Muscle of leg (tissue), 16 donors: ENCODE data around the gene TLE7. TPM values are rescaled to one million over a fixed set of nuclear protein-coding genes. Genes with fewer than 3 reads are reported as not detected.
A peak's percentile ranks its signal among the peaks of the same experiment; 100 is the strongest.

ENCODE experiments used
- DNase-seq: peaks from one replicate; pipeline ENCODE4 v3.0.0; 2013
- H3K27ac ChIP-seq: one replicate; pipeline ENCODE4 v1.5.1; 2013; ENCODE audit warnings: mild to moderate bottlenecking, low read length, control low read depth
- H3K27me3 ChIP-seq: one replicate; pipeline ENCODE4 v1.6.1; 2013; ENCODE audit warnings: low read length; ENCODE audit not compliant: control insufficient read depth, insufficient read depth
- H3K36me3 ChIP-seq: one replicate; pipeline ENCODE4 v1.6.1; 2013; ENCODE audit warnings: low read length; ENCODE audit not compliant: control insufficient read depth, insufficient read depth
- H3K4me1 ChIP-seq: one replicate; pipeline ENCODE4 v1.6.1; 2013; ENCODE audit warnings: low read length; ENCODE audit not compliant: control insufficient read depth, insufficient read depth
- H3K4me3 ChIP-seq: one replicate; pipeline ENCODE4 v1.5.1; 2013; ENCODE audit warnings: low read length, control low read depth
- H3K9me3 ChIP-seq: replicated peaks from 2 replicates; pipeline ENCODE4 v1.6.1; 2013; ENCODE audit warnings: low read depth, low read length; ENCODE audit not compliant: control insufficient read depth
- WGBS: methylation state at CpG from one replicate; pipeline ENCODE4 v1.1.5; 2013; ENCODE audit warnings: missing lambda C conversion rate; ENCODE audit not compliant: insufficient coverage; 5-methylcytosine and 5-hydroxymethylcytosine counted together
- long read RNA-seq, 11 donors: transcript quantifications; one replicate each; lab custom pipeline, GENCODE V29; 2026
- polyA plus RNA-seq, 8 donors: library from polyadenylated mRNA; unstranded; fragments of 120-200 nt; gene quantifications; one replicate each; pipeline versions ENCODE4 v1.2.1 to v1.2.3, GENCODE V29; 2013; ENCODE audit warnings: inconsistent platforms in 1 of 8, low replicate concordance in 1 of 8; ENCODE audit not compliant: insufficient read length in 8 of 8, insufficient read depth in 1 of 8
- total RNA-seq: library from RNA; stranded (reverse); fragments of 120-200 nt; gene quantifications from one replicate; pipeline ENCODE4 v1.2.4, GENCODE V29; 2013

The TLE7 gene
- total RNA-seq (not detected), polyA plus RNA-seq (not detected)
- long read RNA-seq, donor 1: 0 reads
- long read RNA-seq, donor 2: 0 reads
- long read RNA-seq, donor 3: 0 reads
- long read RNA-seq, donor 4: 0 reads
- long read RNA-seq, donor 5: 0 reads
- long read RNA-seq, donor 6: 0 reads
- long read RNA-seq, donor 7: 0 reads
- long read RNA-seq, donor 8: 0 reads
- long read RNA-seq, donor 9: 0 reads
- long read RNA-seq, donor 10: 0 reads
- long read RNA-seq, donor 11: 0 reads

DNA sequence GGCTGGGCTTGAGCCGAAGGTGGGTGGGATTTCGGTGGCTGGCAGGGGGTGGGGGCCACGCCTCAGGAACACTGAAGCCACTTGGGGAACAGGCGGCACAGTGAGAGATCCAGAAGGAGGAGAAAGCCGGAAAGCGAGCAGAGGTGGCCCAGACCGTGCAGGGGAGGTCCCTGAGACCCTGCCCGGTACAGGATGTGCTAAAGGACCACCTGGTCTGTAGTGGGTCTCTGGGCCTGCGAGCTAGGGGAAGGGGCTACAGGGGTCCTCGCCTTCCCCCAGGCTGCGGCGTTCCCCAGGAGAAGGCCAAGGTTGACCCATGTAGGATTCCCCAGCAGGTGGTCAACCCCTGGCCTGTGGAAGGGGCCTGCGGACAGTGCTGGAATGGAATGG is at the start of gene TLE7:
TSS of gene TLE7 (minus strand) at position 4 of the 390 bp plus-strand sequence. CDS start 8,730 bp downstream, outside the sequence.
- H3K4me3 ChIP-seq: no peak within 1 kb of the TSS
- no peak within 1 kb of the TSS for H3K27ac ChIP-seq
- WGBS: 85% methylated on average over 13 of the region's 13 CpGs

DNA sequence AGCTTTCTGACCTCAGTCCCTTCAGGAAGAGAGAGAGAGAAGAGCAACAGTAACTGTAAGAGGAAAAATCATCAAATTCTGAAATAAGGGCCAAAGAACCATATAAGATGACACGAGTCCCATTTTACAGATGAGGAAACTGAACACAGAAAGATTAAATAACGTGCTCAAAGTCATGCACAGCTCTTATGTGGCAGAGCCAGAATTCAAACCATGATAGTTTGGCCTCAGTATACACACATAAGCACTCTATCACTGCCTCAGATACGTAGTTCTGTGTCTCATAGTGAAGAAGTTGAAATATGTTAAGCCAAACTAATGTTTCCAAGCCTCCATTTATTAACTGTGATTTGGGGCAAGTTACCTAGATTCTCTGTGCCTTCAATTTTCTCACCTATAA is 49.2 kb upstream of the TLE7 start:
- DNase-seq: no peak
- Histone ChIP-seq H3K9me3 (no peaks in the 10 kb centered on the region), H3K36me3 (no peaks in the 10 kb centered on the region), H3K4me3 (no peak overlapping the region), H3K4me1 (no peaks in the 10 kb centered on the region), H3K27me3 (no peaks in the 10 kb centered on the region), H3K27ac (no peak overlapping the region)
- no CpG with 5 or more reads among the region's 3 CpGs for WGBS

More for the DNA sequence above, at the start of gene TLE7:
- H3K36me3 ChIP-seq: no peaks in the 10 kb centered on the region
- H3K27me3 ChIP-seq: peaks cover 5% of the 10 kb centered on the region
- peaks cover 42% of the 10 kb centered on the region for H3K9me3 ChIP-seq
- no peaks in the 10 kb centered on the region for H3K4me1 ChIP-seq
- no peak for DNase-seq

DNA sequence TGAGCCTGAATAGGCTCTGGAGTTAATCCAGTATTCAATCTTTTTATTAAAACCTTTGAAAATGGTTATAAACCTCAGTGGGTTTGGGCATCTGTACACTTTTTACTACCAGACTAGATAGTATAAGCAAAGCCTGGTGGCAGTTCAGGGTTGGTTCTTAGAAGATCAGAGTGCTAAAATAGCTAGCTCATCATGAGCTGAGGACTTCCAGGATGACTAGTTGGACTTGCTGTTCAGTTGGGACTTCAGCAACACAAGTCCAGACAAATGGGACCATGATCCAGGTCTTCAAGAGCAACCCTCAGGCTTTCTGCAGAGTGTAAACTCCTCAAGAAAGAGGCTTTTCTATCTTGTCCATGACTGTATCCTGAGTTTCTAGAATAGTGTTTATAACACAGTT is 48.5 kb upstream of the TLE7 start:
- no peaks in the 10 kb centered on the region for H3K4me1 ChIP-seq
- DNase-seq: no peak
- H3K27ac ChIP-seq: no peak overlapping the region
- H3K4me3 ChIP-seq: no peak overlapping the region
- H3K9me3 ChIP-seq: no peaks in the 10 kb centered on the region
- H3K27me3 ChIP-seq: no peaks in the 10 kb centered on the region
- no peaks in the 10 kb centered on the region for H3K36me3 ChIP-seq

DNA sequence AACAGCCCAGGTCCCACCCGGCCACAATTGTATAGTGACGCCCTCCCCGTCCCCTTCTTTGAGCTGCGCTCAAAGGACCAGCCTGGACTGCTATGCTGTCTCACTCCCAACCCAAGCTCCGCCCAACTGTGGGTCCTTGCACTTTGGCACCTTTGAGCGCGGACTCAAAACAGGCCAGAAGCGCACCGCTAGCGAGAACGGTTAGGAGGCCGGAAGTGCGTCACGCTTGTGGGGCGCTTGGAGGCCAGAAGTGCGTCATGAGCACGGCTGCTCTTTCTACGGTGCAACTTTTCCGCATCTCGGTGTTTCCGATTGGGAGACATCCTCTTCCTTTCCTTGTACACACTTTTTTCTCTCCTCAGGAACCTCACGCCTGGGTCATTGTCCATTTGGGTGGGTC is 47.3 kb upstream of the TLE7 start, which contains the start of gene ZNF19:
TSS of gene ZNF19 (minus strand) at position 203 of the 400 bp plus-strand sequence. CDS start 7,210 bp downstream, outside the sequence.
- no peak for DNase-seq
- no peak within 1 kb of the TSS for H3K27ac ChIP-seq
- 82% methylated on average over 22 of the region's 22 CpGs for WGBS
- peaks cover 2% of the 10 kb centered on the region for H3K4me1 ChIP-seq
- H3K9me3 ChIP-seq: no peaks in the 10 kb centered on the region
- no peaks in the 10 kb centered on the region for H3K36me3 ChIP-seq
- H3K4me3 ChIP-seq: no peak within 1 kb of the TSS
- H3K27me3 ChIP-seq: no peaks in the 10 kb centered on the region

DNA sequence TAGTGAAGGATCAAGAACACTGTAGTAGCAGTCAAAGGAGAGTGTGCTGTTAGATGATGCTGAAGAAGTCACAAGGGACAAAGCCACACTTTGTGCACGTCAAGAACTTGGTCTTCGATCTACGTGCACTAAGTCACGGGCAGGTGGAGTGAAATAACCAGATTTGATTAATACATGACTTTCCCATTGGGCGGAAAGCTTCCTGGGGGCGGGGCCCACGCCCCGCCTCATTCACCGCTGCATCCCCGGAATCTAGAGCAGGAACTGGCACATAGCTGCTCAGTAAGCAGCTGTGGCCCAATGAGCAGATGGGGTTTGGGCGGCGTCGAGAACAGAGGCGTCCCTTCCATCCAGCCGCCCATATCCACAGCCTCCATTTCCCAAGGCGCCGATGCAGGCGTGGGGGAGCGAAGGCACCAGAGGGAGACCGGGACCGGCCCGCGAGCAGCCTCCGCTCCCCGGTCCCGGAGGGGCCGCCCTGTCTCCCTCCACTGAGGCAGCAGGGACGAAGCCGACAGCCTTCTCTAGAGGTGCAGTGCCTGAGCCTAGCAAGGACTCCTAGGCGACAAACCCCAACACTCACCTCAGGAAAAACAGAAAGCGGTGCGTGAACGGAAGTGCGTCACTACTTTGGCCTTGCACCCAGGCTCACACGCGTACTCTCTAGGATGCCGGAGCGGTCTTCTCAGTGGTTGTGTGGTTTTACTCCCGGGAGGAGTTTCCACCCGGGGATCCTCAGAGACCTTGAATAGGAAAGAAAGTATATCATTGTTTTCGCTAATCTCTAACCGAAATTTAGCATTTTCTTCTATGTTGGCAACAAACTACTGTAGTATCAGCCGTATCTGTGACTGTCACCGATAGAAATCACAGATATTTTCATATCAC is 42.4 kb upstream of the TLE7 start:
- H3K36me3 ChIP-seq: no peaks in the 10 kb centered on the region
- peak overlapping the region; percentile 99 for H3K27ac ChIP-seq
- peaks cover 6% of the 10 kb centered on the region for H3K4me1 ChIP-seq
- H3K9me3 ChIP-seq: no peaks in the 10 kb centered on the region
- DNase-seq: peak; percentile 96
- H3K4me3 ChIP-seq: peak overlapping the region; percentile 99
- H3K27me3 ChIP-seq: no peaks in the 10 kb centered on the region
- 1% methylated on average over 11 of the region's 44 CpGs for WGBS

DNA sequence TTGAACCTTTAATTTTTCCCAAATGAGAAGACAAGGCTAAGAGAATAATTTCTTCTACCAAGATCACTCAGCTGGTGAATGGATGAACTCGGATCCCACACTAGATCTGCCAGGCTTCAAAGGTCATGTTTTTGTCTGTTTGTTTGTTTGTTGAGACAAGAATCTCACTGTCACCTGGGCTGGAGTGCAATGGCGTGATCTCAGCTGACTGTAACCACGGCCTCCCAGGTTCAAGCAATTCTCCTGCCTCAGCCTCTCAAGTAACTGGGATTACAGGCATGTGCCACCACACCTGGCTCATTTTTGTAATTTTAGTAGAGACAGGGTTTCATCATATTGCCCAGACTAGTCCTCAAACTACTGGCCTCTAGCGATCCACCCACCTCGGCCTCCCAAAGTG is 40.7 kb upstream of the TLE7 start:
- no peak for DNase-seq
- 83% methylated on average over 1 of the region's 5 CpGs for WGBS

DNA sequence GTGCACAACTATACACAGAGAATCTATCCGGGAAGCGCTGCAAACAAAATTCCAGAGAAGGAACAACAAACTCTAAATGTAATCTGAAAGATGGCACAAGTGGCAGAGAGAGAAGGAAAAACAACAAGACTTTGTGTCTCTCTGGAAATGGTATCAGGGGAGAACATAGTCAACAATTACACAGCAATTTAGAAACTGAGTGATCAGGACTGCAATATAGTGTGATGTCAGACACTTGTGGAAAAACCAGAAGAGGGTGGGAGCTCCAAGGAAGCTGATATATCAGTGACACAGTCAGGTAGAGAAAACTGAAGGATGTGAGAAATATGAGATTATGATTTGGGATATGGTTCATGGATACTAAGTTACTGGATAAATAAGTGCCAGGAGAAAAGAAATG is 39.1 kb upstream of the TLE7 start:
- Histone ChIP-seq H3K27ac (no peak overlapping the region), H3K27me3 (no peaks in the 10 kb centered on the region), H3K4me1 (peaks cover 6% of the 10 kb centered on the region), H3K9me3 (no peaks in the 10 kb centered on the region), H3K4me3 (no peak overlapping the region), H3K36me3 (peaks cover 21% of the 10 kb centered on the region)
- no CpG with 5 or more reads among the region's 2 CpGs for WGBS
- no peak for DNase-seq

More for the DNA sequence above, 40.7 kb upstream of the TLE7 start:
- Histone ChIP-seq H3K9me3 (no peaks in the 10 kb centered on the region), H3K36me3 (peaks cover 13% of the 10 kb centered on the region), H3K4me3 (no peak overlapping the region), H3K27me3 (no peaks in the 10 kb centered on the region), H3K27ac (no peak overlapping the region), H3K4me1 (peaks cover 6% of the 10 kb centered on the region)

DNA sequence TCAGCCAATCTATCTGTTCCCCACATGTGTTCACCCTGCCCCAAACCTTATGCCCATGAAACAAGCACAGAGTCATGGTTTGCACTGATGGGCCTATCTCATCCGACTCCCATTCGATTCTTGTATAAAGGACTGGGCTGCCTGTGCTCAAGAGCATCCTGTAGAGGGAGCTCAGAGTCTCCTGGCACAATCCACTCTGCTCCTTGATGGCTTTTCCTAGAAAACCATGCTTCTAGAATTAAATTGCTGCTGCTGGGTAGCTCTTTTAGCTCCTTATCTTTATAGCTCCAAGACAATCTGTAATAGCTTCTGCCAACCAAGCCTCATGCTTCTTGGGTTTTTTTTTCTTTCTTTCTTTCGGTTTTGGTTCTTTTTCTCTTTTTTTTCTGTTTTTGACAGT is 37.6 kb upstream of the TLE7 start:
- peaks cover 4% of the 10 kb centered on the region for H3K4me1 ChIP-seq
- 46% methylated on average over 3 of the region's 3 CpGs for WGBS
- no peak for DNase-seq
- no peak overlapping the region for H3K4me3 ChIP-seq
- no peak overlapping the region for H3K27ac ChIP-seq
- no peaks in the 10 kb centered on the region for H3K9me3 ChIP-seq
- H3K27me3 ChIP-seq: no peaks in the 10 kb centered on the region
- H3K36me3 ChIP-seq: peaks cover 31% of the 10 kb centered on the region

DNA sequence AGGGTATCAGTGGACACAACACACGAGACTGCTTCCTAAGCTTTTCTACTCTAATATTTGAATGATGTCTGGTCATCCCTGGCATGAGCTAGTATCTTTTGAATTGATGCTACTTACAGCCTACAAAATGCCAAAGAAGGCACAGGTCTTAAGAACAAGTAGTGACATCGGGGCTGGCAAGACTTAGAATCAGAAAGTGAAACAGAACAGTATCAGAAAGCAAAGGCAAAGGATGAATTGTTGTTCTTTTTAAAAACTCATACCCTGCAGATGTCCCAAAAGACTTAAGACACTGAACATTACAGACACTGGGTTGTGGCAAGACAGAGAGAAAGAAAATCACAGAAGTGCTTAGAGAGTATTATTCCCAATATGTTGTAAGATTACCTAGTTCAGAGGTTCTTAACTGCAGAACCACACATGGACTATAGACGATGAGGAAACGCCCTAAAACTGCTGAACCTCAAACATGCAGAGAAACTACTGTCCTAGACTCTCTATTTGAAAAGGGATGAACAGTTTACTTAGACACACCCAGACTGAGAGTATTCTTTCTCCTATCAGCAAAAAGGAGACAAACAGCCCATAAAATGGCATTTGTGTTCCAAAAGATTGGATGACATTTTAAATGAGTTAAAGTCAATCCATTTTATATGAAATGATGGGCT is 34.7 kb upstream of the TLE7 start:
- Histone ChIP-seq H3K27ac (no peak overlapping the region), H3K27me3 (no peaks in the 10 kb centered on the region), H3K4me1 (no peaks in the 10 kb centered on the region), H3K9me3 (no peaks in the 10 kb centered on the region), H3K4me3 (no peak overlapping the region), H3K36me3 (peaks cover 35% of the 10 kb centered on the region)
- no peak for DNase-seq
- WGBS: 100% methylated on average over 1 of the region's 4 CpGs

DNA sequence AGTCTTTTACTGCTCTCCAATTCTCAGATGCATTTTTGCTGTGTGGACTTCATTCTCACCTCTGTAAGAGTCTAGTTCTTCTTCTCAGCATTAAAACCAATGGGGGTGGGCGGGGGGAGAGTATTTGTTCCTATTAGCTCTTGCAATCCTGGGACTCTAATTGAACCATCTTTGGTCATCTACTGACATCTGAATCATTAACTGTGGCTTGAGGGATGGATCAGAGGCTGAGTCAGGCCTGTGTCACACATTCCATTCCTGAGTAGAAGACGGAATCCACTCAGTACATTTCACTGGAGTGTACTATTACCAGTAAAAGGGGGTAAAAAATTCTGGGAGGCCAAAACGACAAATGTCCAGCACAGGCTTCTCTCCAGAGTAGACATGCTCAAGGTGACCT is 33.0 kb upstream of the TLE7 start:
- H3K27me3 ChIP-seq: no peaks in the 10 kb centered on the region
- H3K36me3 ChIP-seq: peaks cover 35% of the 10 kb centered on the region
- H3K27ac ChIP-seq: no peak overlapping the region
- no CpG with 5 or more reads among the region's 3 CpGs for WGBS
- no peak for DNase-seq
- H3K4me1 ChIP-seq: no peaks in the 10 kb centered on the region
- H3K4me3 ChIP-seq: no peak overlapping the region
- no peaks in the 10 kb centered on the region for H3K9me3 ChIP-seq
